HG02763 (cell line): ENCODE results near the gene RICTOR.

Experiments
- ATAC-seq: cut with Tn5 transposase; IDR thresholded peaks from one replicate; pipeline ENCODE4 v1.9.1; 2021; ENCODE audit warnings: mild to moderate bottlenecking, moderate library complexity; ENCODE audit not compliant: unreplicated experiment

The RICTOR gene

GRCh38 chr5:39074017-39074814 lies at the start of gene RICTOR:
Gene RICTOR (minus strand): TSS chr5:39074399. CDS start chr5:39074377, 22 bp downstream.
- ATAC-seq = peak; percentile 78

- no peak for ATAC-seq
Observed at GRCh38 chr5:39121922-39122321, 47.7 kb upstream of the RICTOR start.

- ATAC-seq = no peak
Observed at GRCh38 chr5:39121315-39121714, 47.1 kb upstream of the RICTOR start.

- ATAC-seq = no peak
Observed at GRCh38 chr5:39120052-39120420, 45.8 kb upstream of the RICTOR start.

- no peak for ATAC-seq
Observed at GRCh38 chr5:39119404-39120051, 45.3 kb upstream of the RICTOR start.

GRCh38 chr5:39118638-39119037 lies 44.4 kb upstream of the RICTOR start:
- ATAC-seq = no peak

GRCh38 chr5:39117401-39117800 lies 43.2 kb upstream of the RICTOR start:
- no peak for ATAC-seq

- ATAC-seq = no peak
Observed at GRCh38 chr5:39116344-39117170, 42.4 kb upstream of the RICTOR start.

GRCh38 chr5:39115644-39116343 lies 41.6 kb upstream of the RICTOR start:
- ATAC-seq = no peak

- ATAC-seq = no peak
Observed at GRCh38 chr5:39114155-39114554, 40.0 kb upstream of the RICTOR start.

GRCh38 chr5:39113354-39113953 lies 39.3 kb upstream of the RICTOR start:
- no peak for ATAC-seq

- no peak for ATAC-seq
Observed at GRCh38 chr5:39109606-39110005, 35.4 kb upstream of the RICTOR start.

- ATAC-seq = no peak
Observed at GRCh38 chr5:39108987-39109386, 34.8 kb upstream of the RICTOR start.

- no peak for ATAC-seq
Observed at GRCh38 chr5:39107350-39107749, 33.2 kb upstream of the RICTOR start.

GRCh38 chr5:39106322-39106721 lies 32.1 kb upstream of the RICTOR start:
- no peak for ATAC-seq

- no peak for ATAC-seq
Observed at GRCh38 chr5:39104221-39104620, 30.0 kb upstream of the RICTOR start.

- no peak for ATAC-seq
Observed at GRCh38 chr5:39102684-39103155, 28.5 kb upstream of the RICTOR start.

- no peak for ATAC-seq
Observed at GRCh38 chr5:39100851-39101396, 26.7 kb upstream of the RICTOR start.

GRCh38 chr5:39100301-39100850 lies 26.2 kb upstream of the RICTOR start:
- ATAC-seq = no peak

- ATAC-seq = no peak
Observed at GRCh38 chr5:39099831-39100230, 25.6 kb upstream of the RICTOR start.
